Endodermal cell (in vitro differentiated cells): ENCODE measurements around the gene NDN. TPM values are rescaled to one million over a fixed set of nuclear protein-coding genes. Genes with fewer than 3 reads are reported as not detected.

Source experiments
- DNase-seq: peaks from one replicate; pipeline ENCODE4 v3.0.0-alpha.2; 2017
- H3K27ac ChIP-seq: 2 replicates; pipeline ENCODE4 v1.5.1; 2013; ENCODE audit warnings: mild to moderate bottlenecking, low read depth, low read length, moderate library complexity
- H3K27me3 ChIP-seq: 2 replicates; pipeline ENCODE4 v1.6.1; 2013; ENCODE audit warnings: mild to moderate bottlenecking, low read length, moderate library complexity; ENCODE audit not compliant: insufficient read depth, control insufficient read depth, poor library complexity, severe bottlenecking
- H3K36me3 ChIP-seq: 2 replicates; pipeline ENCODE4 v1.7.0; 2013; ENCODE audit warnings: mild to moderate bottlenecking, low read length, moderate library complexity; ENCODE audit not compliant: control insufficient read depth, insufficient read depth
- H3K4me1 ChIP-seq: one replicate; pipeline ENCODE4 v1.7.0; 2013; ENCODE audit warnings: low read length; ENCODE audit not compliant: control insufficient read depth, insufficient read depth
- H3K4me3 ChIP-seq: 2 replicates; pipeline ENCODE4 v1.5.1; 2013; ENCODE audit warnings: mild to moderate bottlenecking, low read length, moderate library complexity
- H3K9ac ChIP-seq: 2 replicates; pipeline ENCODE4 v1.6.1; 2013; ENCODE audit warnings: mild to moderate bottlenecking, low read length, moderate library complexity; ENCODE audit not compliant: poor library complexity, severe bottlenecking; ENCODE audit errors: extremely low read depth
- H3K9me3 ChIP-seq: 2 replicates; pipeline ENCODE4 v1.6.1; 2013; ENCODE audit warnings: mild to moderate bottlenecking, low read length, moderate library complexity; ENCODE audit not compliant: control insufficient read depth
- H3K27ac Mint-ChIP-seq: 2 replicates; pipeline ENCODE4 v1.8.0; 2020; ENCODE audit warnings: mixed read lengths
- H3K27me3 Mint-ChIP-seq: 2 replicates; pipeline ENCODE4 v1.8.0; 2021; ENCODE audit warnings: mild to moderate bottlenecking, mixed read lengths; ENCODE audit not compliant: insufficient read depth
- H3K36me3 Mint-ChIP-seq: 2 replicates; pipeline ENCODE4 v1.8.0; 2020; ENCODE audit warnings: low read depth, mixed read lengths
- H3K4me1 Mint-ChIP-seq: 2 replicates; pipeline ENCODE4 v1.8.0; 2020; ENCODE audit warnings: mixed read lengths
- H3K4me3 Mint-ChIP-seq: 2 replicates; pipeline ENCODE4 v1.8.0; 2020; ENCODE audit warnings: mild to moderate bottlenecking, moderate library complexity, mixed read lengths
- H3K9me3 Mint-ChIP-seq: 2 replicates; pipeline ENCODE4 v1.8.0; 2020; ENCODE audit warnings: mild to moderate bottlenecking, mixed read lengths
- CTCF ChIP-seq: fragments of 200-600 bp; sonication (generic); conservative IDR thresholded peaks from 2 replicates; pipeline ENCODE4 v1.5.0; 2021; ENCODE audit warnings: antibody characterized with exemption, mild to moderate bottlenecking
- WGBS, 2 experiments: methylation state at CpG; one replicate each; pipeline versions ENCODE4 v1.1.5 to v1.1.7; 2013; ENCODE audit warnings: missing lambda C conversion rate in 2 of 2, mixed read lengths in 1 of 2; ENCODE audit not compliant: insufficient coverage in 1 of 2, insufficient read length in 1 of 2; 5-methylcytosine and 5-hydroxymethylcytosine counted together
- total RNA-seq, 2 donors: library from RNA; stranded (reverse); fragmentation: NEBNext Ultra II Directional in 1 of 2; extraction: Animal tissue kit (Norgen Biotek cat#: 25700) in 1 of 2; gene quantifications; 2 replicates in 1 of 2; 3 replicates in 1 of 2; pipeline ENCODE4 v1.2.1, GENCODE V29; 2021

The NDN gene
- total RNA-seq, 2 donors from 2014 or later: 40.3 to 41.8 TPM

DNA sequence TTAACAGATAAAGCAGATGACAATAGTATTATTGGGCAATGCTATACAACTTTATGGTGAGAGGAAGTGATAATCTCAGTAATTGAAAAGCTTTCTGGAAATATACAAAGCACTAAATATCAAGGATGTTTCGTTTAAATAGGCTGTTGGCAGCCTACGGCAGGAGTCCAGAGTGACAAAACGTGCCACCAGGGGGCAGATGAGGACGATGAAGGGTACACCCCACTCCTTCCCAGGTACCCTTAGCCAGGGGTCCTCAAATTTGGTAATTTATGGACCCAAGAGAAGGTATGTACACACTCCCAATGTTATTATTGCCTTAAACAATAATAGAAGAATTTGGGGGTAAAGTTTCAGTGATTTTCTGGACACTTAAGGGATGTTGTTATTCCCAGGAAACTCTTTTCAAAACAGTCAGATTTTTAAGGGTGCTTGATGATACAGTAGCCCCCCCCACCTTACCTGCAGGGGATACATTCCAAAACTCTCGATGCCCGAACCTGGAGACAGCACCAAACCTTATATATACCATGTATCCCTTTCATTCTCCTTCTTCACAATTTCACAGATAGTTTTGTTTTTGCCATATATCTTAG lies 38.1 kb downstream of the NDN start:
- 31 to 32% methylated on average over 3 to 6 of the region's 6 CpGs for WGBS, 2 experiments
- Histone ChIP-seq H3K27ac (no peak overlapping the region), H3K36me3 (no peaks in the 10 kb centered on the region), H3K27me3 (no peaks in the 10 kb centered on the region), H3K9ac (no peak overlapping the region), H3K4me3 (peak overlapping the region; percentile 84), H3K4me1 (no peaks in the 10 kb centered on the region), H3K9me3 (peaks cover 5% of the 10 kb centered on the region)
- DNase-seq: peak; percentile 74
- peaks cover 54% of the 10 kb centered on the region for H3K9me3 Mint-ChIP-seq
- TF ChIP-seq CTCF: peak; percentile 80
- no peak overlapping the region for H3K4me3 Mint-ChIP-seq
- H3K4me1 Mint-ChIP-seq: no peaks in the 10 kb centered on the region
- H3K36me3 Mint-ChIP-seq: no peaks in the 10 kb centered on the region
- H3K27ac Mint-ChIP-seq: no peak overlapping the region
- peaks cover 14% of the 10 kb centered on the region for H3K27me3 Mint-ChIP-seq

DNA sequence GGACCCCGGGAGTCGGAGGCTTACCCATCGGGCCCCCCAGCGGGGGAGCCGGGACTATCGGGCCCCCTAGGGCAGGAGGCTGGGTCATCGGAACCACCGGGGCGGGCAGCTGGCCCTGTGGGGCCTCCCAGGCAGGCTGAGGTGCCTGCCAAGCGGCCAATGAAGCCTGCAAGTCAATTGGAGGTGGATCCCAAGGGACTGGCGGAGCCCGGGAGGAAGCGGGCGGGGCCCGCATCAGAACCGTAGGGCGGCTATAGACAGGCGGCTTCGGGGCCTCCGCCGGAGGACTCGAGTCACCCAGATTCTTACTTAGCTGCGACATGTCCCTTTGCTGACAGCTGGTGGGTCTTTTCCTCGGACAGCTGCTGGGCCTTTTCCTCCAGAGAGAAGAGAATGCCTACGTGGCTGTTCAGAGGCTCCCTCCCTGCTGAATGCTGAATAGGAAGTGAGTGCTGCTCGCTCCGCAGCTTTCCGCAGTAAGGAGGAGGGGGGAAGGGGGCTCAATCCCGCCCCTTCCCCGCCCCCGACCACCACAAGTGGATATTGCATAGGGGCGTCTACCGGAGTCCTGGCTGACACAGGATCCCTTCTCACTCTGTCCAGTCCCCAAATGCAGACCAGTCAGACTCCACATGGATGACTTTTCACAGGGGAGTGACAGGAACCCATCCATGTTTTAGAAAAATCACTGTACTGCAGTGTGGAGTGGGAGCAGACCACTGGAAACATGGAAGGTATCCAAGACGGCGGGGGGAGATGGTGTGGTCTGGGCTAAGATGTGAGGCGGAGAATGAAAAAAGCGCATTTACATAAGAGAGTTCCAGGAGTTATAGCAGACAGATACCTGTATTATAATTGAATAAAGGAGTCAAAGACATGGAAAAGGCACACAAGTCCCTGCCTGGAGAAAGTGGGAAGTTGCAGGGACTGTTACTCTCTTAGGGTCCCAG lies 39.4 kb downstream of the NDN start, which contains the start of gene MAGEL2:
MAGEL2 (minus strand) TSS at position 447 of the 950 bp plus-strand sequence; CDS start at position 322, 125 bp downstream.
- Histone ChIP-seq H3K9me3 (peaks cover 5% of the 10 kb centered on the region), H3K36me3 (no peaks in the 10 kb centered on the region), H3K4me3 (peak within 1 kb of the TSS; percentile 84), H3K27ac (peak within 1 kb of the TSS; percentile 80), H3K27me3 (no peaks in the 10 kb centered on the region), H3K9ac (peak within 1 kb of the TSS; percentile 63), H3K4me1 (no peaks in the 10 kb centered on the region)
- peaks cover 55% of the 10 kb centered on the region for H3K9me3 Mint-ChIP-seq
- H3K36me3 Mint-ChIP-seq: no peaks in the 10 kb centered on the region
- peaks cover 14% of the 10 kb centered on the region for H3K27me3 Mint-ChIP-seq
- H3K4me3 Mint-ChIP-seq: peak within 1 kb of the TSS; percentile 59
- H3K4me1 Mint-ChIP-seq: no peaks in the 10 kb centered on the region
- DNase-seq: peak; percentile 76
- no peak for TF ChIP-seq CTCF
- 40% methylated on average over 17 to 37 of the region's 37 CpGs for WGBS, 2 experiments
- H3K27ac Mint-ChIP-seq: no peak within 1 kb of the TSS

DNA sequence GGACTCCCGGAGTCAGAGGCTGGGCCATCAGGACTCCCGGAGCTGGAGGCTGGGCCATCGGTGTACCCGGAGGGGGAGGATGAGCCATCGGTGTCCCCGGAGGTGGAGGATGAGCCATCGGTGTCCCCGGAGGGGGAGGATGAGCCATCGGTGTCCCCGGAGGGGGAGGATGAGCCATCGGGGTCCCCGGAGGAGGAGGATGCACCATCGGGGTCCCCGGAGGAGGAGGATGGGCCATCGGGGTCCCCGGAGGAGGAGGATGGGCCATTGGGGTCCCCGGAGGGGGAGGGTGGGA lies 40.2 kb downstream of the NDN start:
- peaks cover 5% of the 10 kb centered on the region for H3K9me3 ChIP-seq
- 55% methylated on average over 17 of the region's 17 CpGs; no CpG with 5 or more reads in 1 of the 2 experiments for WGBS, 2 experiments
- H3K4me3 Mint-ChIP-seq: peak overlapping the region; percentile 59
- no peak overlapping the region for H3K27ac Mint-ChIP-seq
- H3K9me3 Mint-ChIP-seq: peaks cover 55% of the 10 kb centered on the region
- H3K4me3 ChIP-seq: peak overlapping the region; percentile 84
- no peak overlapping the region for H3K27ac ChIP-seq
- no peaks in the 10 kb centered on the region for H3K27me3 ChIP-seq
- peaks cover 1% of the 10 kb centered on the region for H3K4me1 Mint-ChIP-seq
- H3K4me1 ChIP-seq: no peaks in the 10 kb centered on the region
- TF ChIP-seq CTCF: no peak
- H3K36me3 ChIP-seq: no peaks in the 10 kb centered on the region
- no peaks in the 10 kb centered on the region for H3K36me3 Mint-ChIP-seq
- peak overlapping the region; percentile 63 for H3K9ac ChIP-seq
- no peak for DNase-seq
- H3K27me3 Mint-ChIP-seq: peaks cover 14% of the 10 kb centered on the region
